K562 (cell line): ENCODE data around the gene METTL23. TPM values are rescaled to one million over a fixed set of nuclear protein-coding genes. Genes with fewer than 3 reads are reported as not detected.

Experiments used
- CSDE1 ChIP-seq, 2 experiments: fragments of 450-650 bp; IDR thresholded peaks; 2 replicates each; pipeline ENCODE4 v1.6.1; 2016; ENCODE audit warnings: mild to moderate bottlenecking in 1 of 2
- FOS ChIP-seq: IDR thresholded peaks from 3 replicates; pipeline ENCODE4 v1.6.1; 2011; ENCODE audit not compliant: insufficient read length; ENCODE audit errors: extremely low read depth
- GATAD2A ChIP-seq: fragments of 450-650 bp; IDR thresholded peaks from 2 replicates; pipeline ENCODE4 v1.6.1; 2017
- GTF2E2 ChIP-seq: fragments of 200-800 bp; sonication (Bioruptor generic); IDR thresholded peaks from 2 replicates; pipeline ENCODE4 v1.6.1; 2016; ENCODE audit warnings: missing genetic modification characterization, missing compliant biosample characterization
- MEF2D ChIP-seq: conservative IDR thresholded peaks from 2 replicates; pipeline ENCODE4 v1.6.1; 2016; ENCODE audit warnings: low read depth, missing genetic modification characterization, missing compliant biosample characterization
- MEIS2 ChIP-seq: fragments of 450-650 bp; IDR thresholded peaks from 2 replicates; pipeline ENCODE4 v1.6.1; 2014; ENCODE audit warnings: mild to moderate bottlenecking; ENCODE audit not compliant: partially characterized antibody
- NBN ChIP-seq: fragments of 450-650 bp; IDR thresholded peaks from 2 replicates; pipeline ENCODE4 v1.6.1; 2016; ENCODE audit warnings: low read depth, mild to moderate bottlenecking
- NR0B1 ChIP-seq: fragments of 450-650 bp; IDR thresholded peaks from one replicate; pipeline ENCODE4 v1.6.1; 2018; ENCODE audit warnings: mild to moderate bottlenecking, moderate library complexity; ENCODE audit not compliant: partially characterized antibody
- NR2C1 ChIP-seq, 2 experiments: fragments of 450-650 bp; IDR thresholded peaks; 2 replicates each; pipeline ENCODE4 v1.6.1; 2017; ENCODE audit warnings: mild to moderate bottlenecking in 2 of 2, antibody characterized with exemption in 1 of 2, inconsistent platforms in 1 of 2, missing compliant biosample characterization in 1 of 2, missing genetic modification characterization in 1 of 2
- PREB ChIP-seq: sonication (generic); formaldehyde crosslinking; IDR thresholded peaks from 2 replicates; pipeline ENCODE4 v1.8.1; 2023; ENCODE audit warnings: mild to moderate bottlenecking, missing genetic modification reagents
- RAD51 ChIP-seq: fragments of 450-650 bp; IDR thresholded peaks from 2 replicates; pipeline ENCODE4 v1.7.1; 2016; ENCODE audit warnings: low read depth, mild to moderate bottlenecking, borderline replicate concordance
- RBM39 ChIP-seq: fragments of 200-400 bp; formaldehyde crosslinking; optimal IDR thresholded peaks from 2 replicates; pipeline ENCODE3; 2018; ENCODE audit warnings: low read depth, low read length
- SIN3A ChIP-seq, 2 experiments: fragments of 150-350 bp in 1 of 2; IDR thresholded peaks; 2 replicates each; pipeline ENCODE4 v1.6.1; 2011 to 2016; ENCODE audit warnings: borderline replicate concordance in 2 of 2, low read depth in 2 of 2, low read length in 2 of 2, mild to moderate bottlenecking in 2 of 2, moderate library complexity in 2 of 2; ENCODE audit not compliant: control insufficient read depth in 1 of 2
- SNRNP70 ChIP-seq: fragments of 200-400 bp; formaldehyde crosslinking; optimal IDR thresholded peaks from 2 replicates; pipeline ENCODE3; 2017; ENCODE audit warnings: low read depth, low read length
- SP1 ChIP-seq: sonication (generic); formaldehyde crosslinking; IDR thresholded peaks from 2 replicates; pipeline ENCODE4 v1.8.1; 2022; ENCODE audit warnings: mild to moderate bottlenecking, missing genetic modification reagents
- TAF1 ChIP-seq: IDR thresholded peaks from 2 replicates; pipeline ENCODE4 v1.6.1; 2011; ENCODE audit warnings: mild to moderate bottlenecking, low read length, moderate library complexity; ENCODE audit not compliant: insufficient read depth, control insufficient read depth, severe bottlenecking; ENCODE audit errors: extremely low read depth
- ZEB2 ChIP-seq: fragments of 450-650 bp; IDR thresholded peaks from 2 replicates; pipeline ENCODE4 v1.6.1; 2016
- ZNF197 ChIP-seq: fragments of 200-800 bp; sonication (Bioruptor generic); IDR thresholded peaks from 2 replicates; pipeline ENCODE4 v1.6.1; 2016; ENCODE audit warnings: low read depth, missing genetic modification characterization, missing compliant biosample characterization
- ZNF232 ChIP-seq: sonication (generic); formaldehyde crosslinking; IDR thresholded peaks from 2 replicates; pipeline ENCODE4 v1.8.0; 2022; ENCODE audit warnings: mild to moderate bottlenecking, missing genetic modification reagents
- ZNF253 ChIP-seq: fragments of 250-450 bp; sonication (Bioruptor Pico); conservative IDR thresholded peaks from 2 replicates; pipeline ENCODE4 v1.6.1; 2021; ENCODE audit warnings: mild to moderate bottlenecking
- ZNF830 ChIP-seq: fragments of 250-450 bp; sonication (Bioruptor Pico); IDR thresholded peaks from 2 replicates; pipeline ENCODE4 v1.5.0; 2021; ENCODE audit warnings: mild to moderate bottlenecking
- ZZZ3 ChIP-seq: fragments of 450-650 bp; IDR thresholded peaks from 2 replicates; pipeline ENCODE4 v1.6.1; 2016; ENCODE audit warnings: antibody characterized with exemption, mild to moderate bottlenecking, moderate library complexity
- polyA plus RNA-seq, 8 experiments: library from polyadenylated mRNA; depleted of rRNA in 4 of 8; stranded (reverse) in 5 of 8; unstranded in 3 of 8; fragments of >200 nt; fragmentation: Nextera tagmentation in 2 of 8; fragmentation: Illumina TruSeq in 1 of 8; extraction: Ambion mirVana in 2 of 8; extraction: Trizol in 1 of 8; gene quantifications; 2 replicates each; pipeline versions ENCODE4 v1.2.1 to v1.2.3, GENCODE V29; 2011 to 2014; ENCODE audit warnings: inconsistent platforms in 1 of 8, missing spikeins in 1 of 8
- total RNA-seq, 7 experiments: library from RNA; depleted of rRNA in 6 of 7; stranded (reverse); fragments of >200 nt in 6 of 7; fragmentation: Illumina TruSeq in 2 of 7; extraction: Trizol in 2 of 7; gene quantifications; 2 replicates each; pipeline versions ENCODE4 v1.2.1 to v1.2.3, GENCODE V29; 2011 to 2021; ENCODE audit warnings: low replicate concordance in 1 of 7

METTL23 gene
- total and polyA plus RNA-seq, 9 of the 15 experiments (the other 6 are each of a cell fraction or from before 2014, with no cell fraction given): 29.4 to 67.3 (median 41.6) TPM

GRCh38 chr17:76735586-76736348 lies 9.1 kb downstream of the METTL23 start (continued):
- TF ChIP-seq TAF1 (no peak), SP1 (peak; percentile 15; the same call in 1 of the 2 replicates), PREB (CRISPR knock-in tag) (no peak), CSDE1 (IDR thresholded peaks at IDR 0.05) (no peak), ZEB2 (no peak), MEIS2 (no peak), ZNF197 (0 out of 2 replicates have a peak, but pooled peaks have one; percentile 34), MEF2D (no peak), GTF2E2 (tag) (no peak), NR2C1 (IDR thresholded peaks at IDR 0.05) (no peak), NR2C1 (tag; IDR thresholded peaks at IDR 0.05) (no peak), ZNF830 (CRISPR knock-in tag) (no peak), RBM39 (peak; percentile 93), ZNF253 (CRISPR knock-in tag) (no peak), FOS (no peak), RAD51 (no peak), GATAD2A (no peak), ZZZ3 (no peak), ZNF232 (CRISPR knock-in tag) (peak; percentile 61; the same call in 1 of the 2 replicates), NR0B1 (no peak), NBN (0 out of 2 replicates have a peak, but pooled peaks have one; percentile 26), SIN3A (IDR thresholded peaks at IDR 0.05; ENCODE audit: borderline replicate concordance in 2 of 2, control insufficient read depth in 1 of 2, low read depth in 2 of 2, low read length in 2 of 2) (no peak), SNRNP70 (peak; percentile 59)
